RPMI7951 (cell line): ENCODE results near the gene MYL4. TPM values are rescaled to one million over a fixed set of nuclear protein-coding genes. Genes with fewer than 3 reads are reported as not detected.
A peak's percentile ranks its signal among the peaks of the same experiment; 100 is the strongest.
"Not testable (repeated sequence)": the region's sequence is repeated elsewhere in the genome, so short reads cannot be mapped to it uniquely, and the experiment has no call there.

ENCODE experiments used
- DNase-seq: peaks from one replicate; pipeline ENCODE4 v3.0.0-alpha.2; 2012; ENCODE audit warnings: low read depth
- total RNA-seq: library from RNA; depleted of rRNA; stranded (reverse); fragments of >200 nt; shearing (Covaris generic); gene quantifications from 2 replicates; pipeline ENCODE4 v1.2.3, GENCODE V29; 2014; rRNA removed

Gene MYL4
- not detected in 2 replicates for total RNA-seq

GRCh38 chr17:47208744-47209488 lies at the start of gene MYL4:
Gene MYL4 (plus strand): TSS chr17:47209348. CDS start chr17:47209423, 75 bp downstream.
- no peak for DNase-seq

GRCh38 chr17:47162013-47162622 lies 47.0 kb upstream of the MYL4 start:
- DNase-seq, result no peak

GRCh38 chr17:47164263-47164662 lies 44.9 kb upstream of the MYL4 start:
- no peak for DNase-seq

- no peak for DNase-seq
Measured at GRCh38 chr17:47165137-47165536, 44.0 kb upstream of the MYL4 start.

GRCh38 chr17:47166854-47167253 lies 42.3 kb upstream of the MYL4 start:
- not testable (repeated sequence) for DNase-seq

GRCh38 chr17:47168896-47169295 lies 40.3 kb upstream of the MYL4 start:
- not testable (repeated sequence) for DNase-seq

DNA sequence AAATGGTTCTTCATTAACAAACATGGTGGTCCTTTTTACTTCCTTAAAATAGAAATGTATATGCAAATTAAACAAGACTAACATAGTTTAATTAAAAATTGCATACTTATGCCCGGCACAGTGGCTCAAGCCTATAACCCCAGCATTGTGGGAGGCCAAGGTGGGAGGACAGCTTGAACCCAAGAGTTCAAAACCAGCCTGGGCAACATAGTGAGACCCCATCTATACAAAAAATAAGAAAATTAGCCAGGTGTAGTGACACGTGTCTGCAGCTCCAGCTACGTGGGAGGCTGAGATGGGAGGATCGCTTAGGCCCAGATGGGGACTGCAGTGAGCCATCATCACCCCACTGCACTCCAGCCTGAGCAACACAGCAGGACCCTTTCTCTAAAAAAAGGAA lies 38.4 kb upstream of the MYL4 start:
- DNase-seq, result no peak

GRCh38 chr17:47172696-47173565 lies 36.2 kb upstream of the MYL4 start:
- DNase-seq, result no peak

GRCh38 chr17:47174823-47175222 lies 34.3 kb upstream of the MYL4 start:
- not testable (repeated sequence) for DNase-seq

- no peak for DNase-seq
Measured at GRCh38 chr17:47176389-47176826, 32.7 kb upstream of the MYL4 start.

GRCh38 chr17:47177261-47177660 lies 31.9 kb upstream of the MYL4 start:
- DNase-seq, result no peak

- DNase-seq, result no peak
Measured at GRCh38 chr17:47179141-47179540, 30.0 kb upstream of the MYL4 start.

DNA sequence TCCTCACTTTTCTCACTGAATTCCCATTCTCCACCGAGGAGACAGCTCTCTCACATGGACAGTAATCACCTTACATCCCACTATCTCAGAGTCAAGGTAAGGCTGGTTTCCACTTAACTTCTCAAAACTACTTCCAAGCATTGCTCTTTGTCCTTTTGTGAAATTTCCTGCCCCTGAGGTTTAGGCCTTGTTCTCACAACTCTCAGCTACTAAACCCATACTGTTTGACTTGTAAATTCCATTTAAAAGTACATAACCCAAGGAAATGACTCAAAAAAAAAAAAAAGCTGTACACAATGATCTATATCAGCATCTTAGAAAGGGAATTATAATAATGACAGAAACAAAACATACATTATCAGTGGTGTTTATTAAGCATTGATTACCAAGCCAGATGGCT lies 28.8 kb upstream of the MYL4 start:
- no peak for DNase-seq

DNA sequence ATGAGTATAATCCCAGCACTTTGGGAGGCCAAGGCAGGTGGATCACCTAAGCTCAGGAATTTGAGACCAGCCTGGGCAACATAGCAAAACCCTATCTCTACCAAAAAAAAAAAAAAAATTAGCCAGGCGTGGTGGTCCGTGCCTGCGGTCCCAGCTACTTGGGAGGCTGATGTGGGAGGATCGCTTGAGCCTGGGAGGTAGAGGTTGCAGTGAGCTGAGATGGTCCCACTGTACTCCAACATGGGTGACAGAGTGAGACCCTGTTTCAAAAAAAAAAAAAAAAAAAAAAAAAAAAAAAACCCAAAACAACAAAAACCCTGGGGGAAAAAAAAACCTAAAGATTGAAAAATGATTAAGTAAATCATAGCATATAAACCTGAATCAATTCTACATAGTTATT lies 28.2 kb upstream of the MYL4 start:
- DNase-seq, result not testable (repeated sequence)

GRCh38 chr17:47184681-47185080 lies 24.5 kb upstream of the MYL4 start:
- DNase-seq, result no peak

GRCh38 chr17:47188271-47188875 lies 20.8 kb upstream of the MYL4 start:
- DNase-seq, result peak; percentile 45

DNA sequence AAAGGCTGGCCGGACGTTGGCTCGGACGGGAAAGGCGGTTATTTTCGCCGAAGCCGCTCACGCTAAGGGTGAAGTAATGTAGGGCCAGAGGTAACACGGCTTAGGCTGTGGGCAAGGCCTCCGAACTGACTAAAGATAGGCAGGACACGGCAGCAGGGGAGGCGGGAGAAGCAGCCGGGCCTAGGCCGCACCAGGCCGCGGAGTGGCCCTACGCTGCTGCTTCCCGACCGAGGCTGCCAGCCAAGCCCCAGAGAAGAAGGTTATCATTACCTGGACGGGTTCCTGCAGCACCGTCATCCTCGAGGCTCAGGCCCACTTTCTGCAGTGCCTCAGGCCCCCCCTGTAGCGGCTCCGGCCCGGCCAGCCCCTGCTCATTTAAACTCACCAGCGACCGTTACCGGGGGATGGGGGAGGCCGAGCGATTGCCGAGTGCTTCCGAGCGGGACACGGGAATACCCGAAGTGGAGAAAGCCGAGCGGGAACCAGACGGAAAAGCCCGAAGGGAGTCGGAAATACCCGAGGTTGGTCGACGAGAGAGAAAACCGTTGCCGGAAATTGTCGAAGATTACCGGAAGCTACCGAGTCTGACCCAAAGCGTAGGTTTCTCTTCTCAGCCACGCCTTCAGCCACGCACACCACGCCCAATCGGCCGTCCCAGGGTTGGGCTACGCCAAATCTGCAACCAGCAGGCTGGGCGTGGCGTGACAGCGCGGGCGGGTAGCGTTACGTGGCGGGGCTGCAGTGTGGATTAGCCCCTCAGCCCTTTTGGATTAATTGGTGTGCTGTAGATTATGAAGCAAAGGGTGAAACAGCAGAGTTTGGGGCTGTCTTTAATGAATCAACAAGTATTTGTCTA lies 20.0 kb upstream of the MYL4 start, which contains the start of gene CDC27:
CDC27 (minus strand) TSS at position 420 of the 856 bp plus-strand sequence; CDS start at position 297, 123 bp downstream.
- DNase-seq, result peak; percentile 93

DNA sequence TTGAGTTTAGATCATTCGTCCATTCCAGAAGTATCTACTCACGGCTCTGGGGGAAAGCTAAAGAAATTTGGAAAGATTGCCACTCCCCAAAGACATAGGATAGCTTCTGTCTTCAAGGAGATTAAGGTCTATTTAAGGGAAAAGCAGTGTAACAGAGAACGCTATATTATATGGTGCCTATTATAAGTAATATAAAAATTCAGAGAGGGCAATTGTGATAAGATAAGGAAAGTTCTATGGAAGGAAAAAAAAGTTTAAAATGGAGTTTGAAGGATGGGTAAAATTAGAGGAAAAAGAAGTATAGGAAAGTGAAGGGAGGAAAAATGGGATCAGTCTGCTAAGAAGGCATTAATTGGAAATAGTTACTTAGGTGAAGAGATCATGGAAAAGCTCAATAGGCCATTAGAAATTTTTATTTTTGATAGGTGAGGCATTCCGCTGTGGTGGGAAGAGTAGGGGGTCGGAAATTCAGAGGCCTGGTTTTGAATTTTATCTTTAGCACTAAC lies 19.4 kb upstream of the MYL4 start:
- DNase-seq, result no peak

DNA sequence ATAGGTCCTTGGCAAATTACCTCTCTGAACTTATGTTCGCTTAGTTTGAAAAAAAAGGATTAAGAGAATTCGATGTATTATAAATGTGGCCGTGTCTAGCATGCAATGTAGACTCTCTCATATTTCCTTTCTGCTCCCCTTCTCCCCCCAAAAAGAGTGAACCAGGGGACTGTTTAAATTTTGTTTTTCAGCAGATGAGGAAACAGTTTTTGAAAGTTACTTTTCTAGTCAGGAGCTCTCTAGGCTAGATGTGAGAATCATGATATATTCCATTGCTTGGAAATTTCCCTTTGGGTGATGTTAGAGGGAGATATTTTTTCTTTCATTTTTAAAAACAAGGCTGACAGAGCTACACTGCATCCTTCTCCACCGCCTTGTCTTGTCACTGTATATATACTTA lies 18.9 kb upstream of the MYL4 start:
- no peak for DNase-seq

GRCh38 chr17:47190770-47191169 lies 18.4 kb upstream of the MYL4 start:
- DNase-seq, result no peak

DNA sequence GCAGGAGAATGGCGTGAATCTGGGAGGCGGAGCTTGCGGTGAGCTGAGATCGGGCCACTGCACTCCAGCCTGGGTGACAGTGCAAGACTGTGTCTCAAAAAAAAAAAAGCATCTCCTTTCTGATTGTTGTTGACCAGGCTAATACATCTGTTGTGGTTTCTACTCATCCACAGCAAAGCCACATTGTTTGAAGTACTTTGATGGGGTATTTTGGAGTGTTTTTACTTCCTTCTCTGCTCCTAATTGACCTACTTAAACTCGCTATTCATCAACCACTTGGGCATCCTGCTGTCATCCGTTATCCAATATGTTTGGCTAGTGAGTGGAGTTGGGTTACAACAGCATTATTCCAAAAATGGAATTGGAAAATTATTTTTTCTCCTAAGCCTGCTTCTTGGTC lies 16.6 kb upstream of the MYL4 start:
- peak; percentile 75 for DNase-seq
